H9 (cell line): Measurements from ENCODE around the gene WSCD2. TPM values are rescaled to one million over a fixed set of nuclear protein-coding genes. Genes with fewer than 3 reads are reported as not detected.

Experiments
- DNase-seq: peaks from one replicate; pipeline ENCODE4 v3.0.0-alpha.2; 2017
- H2AFZ ChIP-seq: one replicate; pipeline ENCODE4 v1.6.1; 2013; ENCODE audit warnings: mild to moderate bottlenecking, low read length, control low read depth, moderate library complexity
- H2AK5ac ChIP-seq: 2 replicates; pipeline ENCODE4 v1.6.1; 2013; ENCODE audit warnings: low read length, control low read depth, mixed read lengths; ENCODE audit not compliant: insufficient read length
- H2BK120ac ChIP-seq: one replicate; pipeline ENCODE4 v1.6.1; 2013; ENCODE audit warnings: low read depth, mild to moderate bottlenecking, low read length, control low read depth, inconsistent platforms; ENCODE audit not compliant: poor library complexity, severe bottlenecking
- H2BK12ac ChIP-seq: 2 replicates; pipeline ENCODE4 v1.6.1; 2013; ENCODE audit warnings: low read length, control low read depth, mixed read lengths, low read depth; ENCODE audit not compliant: insufficient read length
- H2BK15ac ChIP-seq: 2 replicates; pipeline ENCODE4 v1.6.1; 2013; ENCODE audit warnings: low read depth, low read length, control low read depth
- H2BK20ac ChIP-seq: one replicate; pipeline ENCODE4 v1.6.1; 2013; ENCODE audit warnings: low read depth, mild to moderate bottlenecking, low read length, control low read depth, inconsistent platforms; ENCODE audit not compliant: poor library complexity, severe bottlenecking
- H2BK5ac ChIP-seq: 2 replicates; pipeline ENCODE4 v1.6.1; 2013; ENCODE audit warnings: low read length, control low read depth, mixed read lengths; ENCODE audit not compliant: insufficient read length
- H3K14ac ChIP-seq: 2 replicates; pipeline ENCODE4 v1.6.1; 2013; ENCODE audit warnings: low read length, control low read depth; ENCODE audit not compliant: insufficient read depth
- H3K18ac ChIP-seq: 2 replicates; pipeline ENCODE4 v1.6.1; 2013; ENCODE audit warnings: low read depth, mild to moderate bottlenecking, mixed read lengths, low read length, control low read depth; ENCODE audit not compliant: insufficient read length
- H3K23ac ChIP-seq: 2 replicates; pipeline ENCODE4 v1.6.1; 2013; ENCODE audit warnings: low read length, control low read depth, mixed read lengths, low read depth; ENCODE audit not compliant: insufficient read length
- H3K23me2 ChIP-seq: 2 replicates; pipeline ENCODE4 v1.6.1; 2013; ENCODE audit warnings: low read depth, mild to moderate bottlenecking, mixed read lengths, low read length, control low read depth; ENCODE audit not compliant: insufficient read length, poor library complexity, severe bottlenecking
- H3K27ac ChIP-seq: 2 replicates; pipeline ENCODE4 v1.5.1; 2013; ENCODE audit warnings: low read length, control low read depth, mixed read lengths, low read depth; ENCODE audit not compliant: insufficient read length
- H3K27me3 ChIP-seq: 2 replicates; pipeline ENCODE4 v1.6.1; 2013; ENCODE audit warnings: low read length, control low read depth, inconsistent platforms; ENCODE audit not compliant: insufficient read depth
- H3K4ac ChIP-seq: 2 replicates; pipeline ENCODE4 v1.6.1; 2013; ENCODE audit warnings: low read depth, mild to moderate bottlenecking, control low read depth, inconsistent platforms, low read length, moderate library complexity
- H3K4me1 ChIP-seq: 2 replicates; pipeline ENCODE4 v1.6.1; 2013; ENCODE audit warnings: low read length, control low read depth, inconsistent platforms; ENCODE audit not compliant: insufficient read depth
- H3K4me2 ChIP-seq: 2 replicates; pipeline ENCODE4 v1.6.1; 2013; ENCODE audit warnings: low read length, control low read depth, mixed read lengths; ENCODE audit not compliant: insufficient read length, insufficient read depth
- H3K56ac ChIP-seq: 2 replicates; pipeline ENCODE4 v1.6.1; 2013; ENCODE audit warnings: low read depth, mild to moderate bottlenecking, mixed read lengths, low read length, control low read depth; ENCODE audit not compliant: insufficient read length
- H3K79me1 ChIP-seq: 2 replicates; pipeline ENCODE4 v1.6.1; 2013; ENCODE audit warnings: low read depth, mild to moderate bottlenecking, moderate library complexity, low read length, control low read depth, inconsistent platforms; ENCODE audit not compliant: insufficient read depth, poor library complexity, severe bottlenecking
- H3K79me2 ChIP-seq: 2 replicates; pipeline ENCODE4 v1.6.1; 2013; ENCODE audit warnings: low read length, control low read depth, inconsistent platforms; ENCODE audit not compliant: insufficient read depth
- H3K9ac ChIP-seq: 2 replicates; pipeline ENCODE4 v1.6.1; 2013; ENCODE audit warnings: low read length, control low read depth, mixed read lengths; ENCODE audit not compliant: insufficient read length; ENCODE audit errors: extremely low read depth
- H3K9me3 ChIP-seq: one replicate; pipeline ENCODE4 v1.6.1; 2013; ENCODE audit warnings: low read depth, low read length, inconsistent platforms; ENCODE audit not compliant: control insufficient read depth
- H3T11ph ChIP-seq: one replicate; pipeline ENCODE4 v1.6.1; 2013; ENCODE audit warnings: mild to moderate bottlenecking, low read length, control low read depth, inconsistent platforms
- H4K20me1 ChIP-seq: one replicate; pipeline ENCODE4 v1.6.1; 2013; ENCODE audit not compliant: control insufficient read depth, insufficient read length, insufficient read depth
- H4K5ac ChIP-seq: 2 replicates; pipeline ENCODE4 v1.6.1; 2013; ENCODE audit warnings: low read depth, mild to moderate bottlenecking, mixed read lengths, low read length, control low read depth; ENCODE audit not compliant: insufficient read length
- H4K8ac ChIP-seq: replicated peaks from 2 replicates; pipeline ENCODE4 v1.6.1; 2013; ENCODE audit warnings: low read length, control low read depth, mixed read lengths, low read depth; ENCODE audit not compliant: insufficient read length
- H4K91ac ChIP-seq: 2 replicates; pipeline ENCODE4 v1.6.1; 2013; ENCODE audit warnings: low read depth, mild to moderate bottlenecking, moderate library complexity, mixed read lengths, low read length, control low read depth; ENCODE audit not compliant: insufficient read length
- H3K27ac Mint-ChIP-seq, 3 experiments: 2 replicates in 2 of 3; 3 replicates in 1 of 3; pipeline ENCODE4 v1.8.0; 2020 to 2021; ENCODE audit warnings: mixed read lengths in 3 of 3, mild to moderate bottlenecking in 1 of 3, moderate library complexity in 1 of 3
- H3K27me3 Mint-ChIP-seq: 2 replicates; pipeline ENCODE4 v1.8.0; 2021; ENCODE audit warnings: low read depth, mild to moderate bottlenecking, moderate library complexity, mixed read lengths
- H3K36me3 Mint-ChIP-seq, 3 experiments: 2 replicates in 2 of 3; 3 replicates in 1 of 3; pipeline ENCODE4 v1.8.0; 2020 to 2021; ENCODE audit warnings: low read depth in 3 of 3, mixed read lengths in 3 of 3; ENCODE audit not compliant: insufficient read depth in 1 of 3
- H3K4me1 Mint-ChIP-seq, 2 experiments: 2 replicates each; pipeline ENCODE4 v1.8.0; 2020; ENCODE audit warnings: mixed read lengths in 2 of 2
- H3K4me3 Mint-ChIP-seq, 2 experiments: 2 replicates in 1 of 2; 3 replicates in 1 of 2; pipeline ENCODE4 v1.8.0; 2020 to 2021; ENCODE audit warnings: mild to moderate bottlenecking in 2 of 2, mixed read lengths in 2 of 2, moderate library complexity in 1 of 2
- H3K9me3 Mint-ChIP-seq, 2 experiments: 2 replicates in 1 of 2; 3 replicates in 1 of 2; pipeline ENCODE4 v1.8.0; 2020; ENCODE audit warnings: mild to moderate bottlenecking in 2 of 2, mixed read lengths in 2 of 2, moderate library complexity in 1 of 2
- WGBS: extraction: QIAGEN DNeasy Blood & Tissue Kit; methylation state at CpG from one replicate; pipeline ENCODE4 v1.1.7; 2013; ENCODE audit warnings: missing lambda C conversion rate, low lambda C conversion rate, mixed read lengths; ENCODE audit not compliant: insufficient read length; ENCODE audit errors: extremely low coverage; 5-methylcytosine and 5-hydroxymethylcytosine counted together
- total RNA-seq: library from RNA; stranded (reverse); gene quantifications from 2 replicates; pipeline ENCODE4 v1.2.1, GENCODE V29; 2021
- TF ChIP-seq, protein P1 (sequence below): fragments of 200-600 bp; sonication (generic); conservative IDR thresholded peaks from 3 replicates; pipeline ENCODE4 v1.8.0; 2021; ENCODE audit warnings: antibody characterized with exemption, mild to moderate bottlenecking

The WSCD2 gene
- total RNA-seq, 1 experiment from 2014 or later, result 0.92 TPM

DNA sequence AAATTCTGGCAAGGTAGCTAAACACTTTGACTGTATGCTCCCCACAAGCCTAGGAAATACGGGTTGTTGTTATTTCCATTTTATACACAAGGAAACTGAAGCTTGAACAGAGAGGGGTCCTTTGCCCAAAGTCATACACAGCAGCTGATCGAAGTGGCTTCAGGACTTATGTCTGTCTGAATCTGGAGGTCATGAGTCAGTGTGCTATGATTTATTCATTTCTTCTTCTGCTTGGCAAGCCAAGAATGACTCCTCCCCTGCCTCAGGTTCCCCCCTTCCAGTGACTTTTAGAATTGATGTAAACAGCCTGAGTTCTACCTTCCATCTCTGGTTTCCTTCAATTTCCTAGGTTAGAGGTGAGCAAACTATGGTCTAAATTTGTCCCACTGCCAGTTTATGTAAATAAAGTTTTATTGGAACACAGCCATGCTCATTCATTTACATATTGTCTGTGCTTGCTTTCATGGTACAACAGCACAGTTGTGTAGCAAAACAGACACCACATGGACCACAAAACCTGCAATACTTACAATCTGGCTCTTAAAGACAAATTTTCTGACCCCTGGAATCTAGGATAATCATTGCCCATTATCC is 34.9 kb upstream of the WSCD2 start:
- no peak overlapping the region for H3K56ac ChIP-seq

More for the DNA sequence above, 34.9 kb upstream of the WSCD2 start:
- Histone ChIP-seq H4K8ac (no peak overlapping the region), H3K4me2 (no peak overlapping the region), H3K27ac (no peak overlapping the region), H3K27me3 (no peaks in the 10 kb centered on the region), H3K4ac (no peak overlapping the region), H3K23ac (no peak overlapping the region), H3T11ph (no peak overlapping the region), H3K79me2 (no peaks in the 10 kb centered on the region), H3K4me1 (peaks cover 2% of the 10 kb centered on the region; the same call in 1 of the 2 replicates), H2AK5ac (no peak overlapping the region), H3K23me2 (no peaks in the 10 kb centered on the region), H4K5ac (no peak overlapping the region), H3K18ac (no peak overlapping the region), H2BK20ac (no peak overlapping the region), H4K91ac (no peak overlapping the region), H2AFZ (no peak overlapping the region), H3K9ac (no peak overlapping the region), H3K79me1 (no peaks in the 10 kb centered on the region), H3K9me3 (no peaks in the 10 kb centered on the region), H2BK12ac (no peak overlapping the region), H2BK15ac (no peak overlapping the region), H4K20me1 (no peaks in the 10 kb centered on the region), H2BK5ac (no peak overlapping the region), H3K14ac (no peak overlapping the region), H2BK120ac (no peak overlapping the region)
- no peaks in the 10 kb centered on the region for H3K9me3 Mint-ChIP-seq
- no CpG with 5 or more reads among the region's 2 CpGs for WGBS
- H3K4me3 Mint-ChIP-seq, result no peak overlapping the region
- H3K36me3 Mint-ChIP-seq, result no peaks in the 10 kb centered on the region
- no peak overlapping the region for H3K27ac Mint-ChIP-seq
- H3K4me1 Mint-ChIP-seq, result peaks cover 12 to 18% of the 10 kb centered on the region in 2 experiments
- TF ChIP-seq, protein P1, sequence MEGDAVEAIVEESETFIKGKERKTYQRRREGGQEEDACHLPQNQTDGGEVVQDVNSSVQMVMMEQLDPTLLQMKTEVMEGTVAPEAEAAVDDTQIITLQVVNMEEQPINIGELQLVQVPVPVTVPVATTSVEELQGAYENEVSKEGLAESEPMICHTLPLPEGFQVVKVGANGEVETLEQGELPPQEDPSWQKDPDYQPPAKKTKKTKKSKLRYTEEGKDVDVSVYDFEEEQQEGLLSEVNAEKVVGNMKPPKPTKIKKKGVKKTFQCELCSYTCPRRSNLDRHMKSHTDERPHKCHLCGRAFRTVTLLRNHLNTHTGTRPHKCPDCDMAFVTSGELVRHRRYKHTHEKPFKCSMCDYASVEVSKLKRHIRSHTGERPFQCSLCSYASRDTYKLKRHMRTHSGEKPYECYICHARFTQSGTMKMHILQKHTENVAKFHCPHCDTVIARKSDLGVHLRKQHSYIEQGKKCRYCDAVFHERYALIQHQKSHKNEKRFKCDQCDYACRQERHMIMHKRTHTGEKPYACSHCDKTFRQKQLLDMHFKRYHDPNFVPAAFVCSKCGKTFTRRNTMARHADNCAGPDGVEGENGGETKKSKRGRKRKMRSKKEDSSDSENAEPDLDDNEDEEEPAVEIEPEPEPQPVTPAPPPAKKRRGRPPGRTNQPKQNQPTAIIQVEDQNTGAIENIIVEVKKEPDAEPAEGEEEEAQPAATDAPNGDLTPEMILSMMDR, result no peak
- peaks cover 20% of the 10 kb centered on the region for H3K27me3 Mint-ChIP-seq
- DNase-seq, result no peak
